ENCODE results near the gene TAS2R60.

GRCh38 chr7:143436325-143436946 is 6.8 kb upstream of the TAS2R60 start:
- TF ChIP-seq, protein P1, sequence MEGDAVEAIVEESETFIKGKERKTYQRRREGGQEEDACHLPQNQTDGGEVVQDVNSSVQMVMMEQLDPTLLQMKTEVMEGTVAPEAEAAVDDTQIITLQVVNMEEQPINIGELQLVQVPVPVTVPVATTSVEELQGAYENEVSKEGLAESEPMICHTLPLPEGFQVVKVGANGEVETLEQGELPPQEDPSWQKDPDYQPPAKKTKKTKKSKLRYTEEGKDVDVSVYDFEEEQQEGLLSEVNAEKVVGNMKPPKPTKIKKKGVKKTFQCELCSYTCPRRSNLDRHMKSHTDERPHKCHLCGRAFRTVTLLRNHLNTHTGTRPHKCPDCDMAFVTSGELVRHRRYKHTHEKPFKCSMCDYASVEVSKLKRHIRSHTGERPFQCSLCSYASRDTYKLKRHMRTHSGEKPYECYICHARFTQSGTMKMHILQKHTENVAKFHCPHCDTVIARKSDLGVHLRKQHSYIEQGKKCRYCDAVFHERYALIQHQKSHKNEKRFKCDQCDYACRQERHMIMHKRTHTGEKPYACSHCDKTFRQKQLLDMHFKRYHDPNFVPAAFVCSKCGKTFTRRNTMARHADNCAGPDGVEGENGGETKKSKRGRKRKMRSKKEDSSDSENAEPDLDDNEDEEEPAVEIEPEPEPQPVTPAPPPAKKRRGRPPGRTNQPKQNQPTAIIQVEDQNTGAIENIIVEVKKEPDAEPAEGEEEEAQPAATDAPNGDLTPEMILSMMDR (optimal IDR thresholded peaks at IDR 0.05 in 1 of 3, IDR thresholded peaks at IDR 0.05 in 1 of 3, conservative IDR thresholded peaks at IDR 0.05 in 1 of 3; ENCODE audit: extremely low read depth in 1 of 3, insufficient read depth in 2 of 3, low read length in 3 of 3) = no peak
- no peak for TF ChIP-seq EZH2 (IDR thresholded peaks at IDR 0.05; ENCODE audit: low read length)

Measured in keratinocyte (primary cell).